IMR-90 (cell line): ENCODE data around the gene PDE5A. TPM values are rescaled to one million over a fixed set of nuclear protein-coding genes. Genes with fewer than 3 reads are reported as not detected.
A peak's percentile ranks its signal among the peaks of the same experiment; 100 is the strongest.

ENCODE experiments used
- ATAC-seq: fragments of 200-7000 bp; cut with Tn5 transposase; 2 replicates; pipeline ENCODE4 v1.9.1; 2020; ENCODE audit warnings: low read depth, mild to moderate bottlenecking, moderate library complexity
- BruUV-seq: library from RNA; stranded (reverse); fragments of 400-500 nt; replicated peaks from 2 replicates; lab custom pipeline; 2021; lab: Mats Ljungman, UMichigan
- CTCF ChIA-PET: fragments of 300-600 bp; formaldehyde crosslinking; extraction: SDS; loops from one replicate; lab custom pipeline; 2021; ENCODE audit warnings: antibody characterized with exemption; lab: Yijun Ruan, JAX
- POLR2A ChIA-PET: fragments of 300-600 bp; sonication (Branson Sonifier 250); formaldehyde crosslinking; loops from one replicate; lab custom pipeline; 2022; ENCODE audit warnings: antibody characterized with exemption; ENCODE audit not compliant: unreplicated experiment; lab: Charles Lee
- DNase-seq: peaks from one replicate; pipeline ENCODE4 v3.0.0; 2013
- H2AFZ ChIP-seq: replicated peaks from 2 replicates; pipeline ENCODE3; 2013; ENCODE audit warnings: low read length, mild to moderate bottlenecking; ENCODE audit not compliant: poor library complexity
- H2AK5ac ChIP-seq: 2 replicates; pipeline ENCODE4 v1.6.1; 2013; ENCODE audit warnings: low read depth, low read length, inconsistent platforms
- H2AK9ac ChIP-seq: replicated peaks from 2 replicates; pipeline ENCODE3; 2013; ENCODE audit warnings: mild to moderate bottlenecking, low read depth, low read length, moderate library complexity; ENCODE audit not compliant: poor library complexity
- H2BK120ac ChIP-seq: 2 replicates; pipeline ENCODE4 v1.6.1; 2013; ENCODE audit warnings: low read depth, low read length, inconsistent platforms
- H2BK15ac ChIP-seq: 3 replicates; pipeline ENCODE4 v1.6.1; 2013; ENCODE audit warnings: low read depth, low read length, inconsistent platforms
- H2BK20ac ChIP-seq: 2 replicates; pipeline ENCODE4 v1.6.1; 2013; ENCODE audit warnings: low read depth, mild to moderate bottlenecking, inconsistent platforms, low read length, moderate library complexity
- H2BK5ac ChIP-seq: 2 replicates; pipeline ENCODE4 v1.6.1; 2013; ENCODE audit warnings: mild to moderate bottlenecking, low read depth, low read length, inconsistent platforms; ENCODE audit not compliant: poor library complexity, severe bottlenecking
- H3K14ac ChIP-seq: replicated peaks from 2 replicates; pipeline ENCODE4 v1.6.1; 2013; ENCODE audit warnings: low read depth, low read length, inconsistent platforms
- H3K18ac ChIP-seq: 2 replicates; pipeline ENCODE4 v1.6.1; 2013; ENCODE audit warnings: low read depth, low read length, control low read depth
- H3K23ac ChIP-seq: 2 replicates; pipeline ENCODE4 v1.6.1; 2013; ENCODE audit warnings: low read depth, low read length, inconsistent platforms
- H3K27ac ChIP-seq: 2 replicates; pipeline ENCODE4 v1.5.1; 2013; ENCODE audit warnings: mild to moderate bottlenecking, control low read depth, low read length; ENCODE audit not compliant: insufficient read depth
- H3K27me3 ChIP-seq: 2 replicates; pipeline ENCODE4 v1.6.1; 2013; ENCODE audit warnings: low read length; ENCODE audit not compliant: control insufficient read depth, insufficient read depth
- H3K36me3 ChIP-seq: 2 replicates; pipeline ENCODE4 v1.6.1; 2013; ENCODE audit warnings: low read length, mixed read lengths; ENCODE audit not compliant: control insufficient read depth, insufficient read depth
- H3K4ac ChIP-seq: 2 replicates; pipeline ENCODE4 v1.6.1; 2013; ENCODE audit warnings: low read depth, low read length, inconsistent platforms
- H3K4me1 ChIP-seq: 2 replicates; pipeline ENCODE4 v1.6.1; 2013; ENCODE audit warnings: low read length, mixed read lengths; ENCODE audit not compliant: control insufficient read depth, insufficient read depth
- H3K4me2 ChIP-seq: 2 replicates; pipeline ENCODE4 v1.6.1; 2013; ENCODE audit warnings: low read depth, mild to moderate bottlenecking, control low read depth, low read length, moderate library complexity
- H3K4me3 ChIP-seq: 2 replicates; pipeline ENCODE4 v1.5.1; 2013; ENCODE audit warnings: low read depth, mild to moderate bottlenecking, control low read depth, low read length, moderate library complexity; ENCODE audit not compliant: insufficient read depth
- H3K56ac ChIP-seq: 2 replicates; pipeline ENCODE4 v1.6.1; 2013; ENCODE audit warnings: low read length, inconsistent platforms; ENCODE audit not compliant: insufficient read depth; ENCODE audit errors: extremely low read depth
- H3K79me1 ChIP-seq, 2 experiments: 2 replicates each; pipeline ENCODE4 v1.6.1; 2013; ENCODE audit warnings: low read length in 2 of 2, inconsistent platforms in 1 of 2, low read depth in 1 of 2
- H3K9ac ChIP-seq: 2 replicates; pipeline ENCODE4 v1.6.1; 2013; ENCODE audit warnings: low read depth, low read length, control low read depth
- H3K9me1 ChIP-seq: 2 replicates; pipeline ENCODE4 v1.6.1; 2013; ENCODE audit warnings: low read length, inconsistent platforms; ENCODE audit not compliant: insufficient read depth
- H3K9me3 ChIP-seq: 2 replicates; pipeline ENCODE4 v1.6.1; 2013; ENCODE audit warnings: low read length; ENCODE audit not compliant: control insufficient read depth, insufficient read depth
- H4K20me1 ChIP-seq: 2 replicates; pipeline ENCODE4 v1.6.1; 2013; ENCODE audit warnings: low read length, inconsistent platforms; ENCODE audit not compliant: insufficient read depth
- H4K5ac ChIP-seq: 2 replicates; pipeline ENCODE4 v1.6.1; 2013; ENCODE audit warnings: mild to moderate bottlenecking, low read depth, low read length, control low read depth
- H4K8ac ChIP-seq, 2 experiments: 2 replicates each; pipeline ENCODE4 v1.6.1; 2013; ENCODE audit warnings: low read depth in 2 of 2, low read length in 2 of 2, control low read depth in 1 of 2, inconsistent platforms in 1 of 2
- H4K91ac ChIP-seq: 2 replicates; pipeline ENCODE4 v1.6.1; 2013; ENCODE audit warnings: low read depth, low read length, inconsistent platforms; ENCODE audit not compliant: insufficient read depth
- CEBPB ChIP-seq: IDR thresholded peaks from 2 replicates; pipeline ENCODE4 v1.6.1; 2012; ENCODE audit warnings: low read depth, low read length, improper control_type of control experiment
- RAD21 ChIP-seq: IDR thresholded peaks from 2 replicates; pipeline ENCODE4 v1.6.1; 2012; ENCODE audit warnings: low read length, improper control_type of control experiment
- SMC3 ChIP-seq: fragments of 150-350 bp; IDR thresholded peaks from 2 replicates; pipeline ENCODE4 v1.6.1; 2016; ENCODE audit warnings: low read depth, mild to moderate bottlenecking, antibody characterized with exemption, low read length, moderate library complexity
- WGBS, 2 experiments: methylation state at CpG; one replicate each; pipeline versions ENCODE4 v1.1.5 to v1.1.7; 2013; ENCODE audit warnings: missing lambda C conversion rate in 2 of 2; ENCODE audit not compliant: insufficient read length in 1 of 2; ENCODE audit errors: extremely low coverage in 2 of 2; 5-methylcytosine and 5-hydroxymethylcytosine counted together
- dilution Hi-C: fragments of 300-500 bp; cut with HindIII; formaldehyde crosslinking; loops from one replicate; pipeline ENCODE4 v1.14.3; 2018; ENCODE audit warnings: low sequenced_read_pairs; ENCODE audit not compliant: unreplicated experiment
- in situ Hi-C: fragments of 300-500 bp; cut with MboI; formaldehyde crosslinking; loops from 3 replicates; pipeline ENCODE4 v1.14.3; 2019; ENCODE audit warnings: low sequenced_read_pairs, inconsistent platforms, mixed read lengths
- intact Hi-C: fragments of 100-400 bp; cut with micrococcal nuclease; formaldehyde crosslinking; loops from 2 replicates; pipeline ENCODE4 v1.10.0; 2022
- polyA plus RNA-seq, 3 experiments: library from polyadenylated mRNA; depleted of rRNA; stranded (reverse); fragments of >200 nt; gene quantifications; 2 replicates each; pipeline ENCODE4 v1.2.3, GENCODE V29; 2012; ENCODE audit warnings: low replicate concordance in 1 of 3
- total RNA-seq: library from RNA; depleted of rRNA; stranded (reverse); fragments of >200 nt; gene quantifications from 2 replicates; pipeline ENCODE4 v1.2.3, GENCODE V29; 2012
- TF ChIP-seq, protein P1 (sequence below): fragments of 150-350 bp; IDR thresholded peaks from 2 replicates; pipeline ENCODE4 v1.6.1; 2016; ENCODE audit warnings: low read depth, mild to moderate bottlenecking, low read length, moderate library complexity, borderline replicate concordance
- TF ChIP-seq, protein P2 (sequence below): fragments of 150-350 bp; IDR thresholded peaks from 2 replicates; pipeline ENCODE4 v1.6.1; 2017; ENCODE audit warnings: mild to moderate bottlenecking, antibody characterized with exemption, low read length, low read depth

PDE5A gene
- total and polyA plus RNA-seq, 2 of the 4 experiments (the other 2 are of a cell fraction): 101 to 770 TPM

DNA sequence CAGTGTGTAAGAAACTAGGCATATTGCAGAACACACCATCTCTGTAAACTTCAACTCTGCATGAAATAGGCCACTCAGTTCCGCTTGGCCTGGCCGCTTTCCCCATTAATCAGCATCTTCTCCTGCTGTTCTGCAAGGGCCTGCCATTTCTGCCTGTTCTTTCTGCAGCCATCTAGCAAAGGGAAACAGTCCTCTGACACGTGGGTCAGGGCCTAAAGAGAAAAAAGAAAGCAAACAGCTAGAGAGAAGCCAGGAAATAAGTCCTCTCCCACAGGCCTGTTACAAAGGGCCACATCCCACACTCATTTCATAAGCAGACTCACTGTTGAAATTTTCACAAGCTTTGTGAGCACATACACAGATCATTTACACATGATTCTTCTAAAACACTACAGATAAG, 130.1 kb downstream of the PDE5A start:
- Histone ChIP-seq H3K56ac (no peak overlapping the region), H3K27ac (peak overlapping the region; percentile 2; the same call in 1 of the 2 replicates), H2AK9ac (no peak overlapping the region), H3K36me3 (peaks cover 70% of the 10 kb centered on the region), H3K9ac (no peak overlapping the region; the same call in 1 of the 2 replicates), H3K4ac (no peak overlapping the region), H2BK120ac (no peak overlapping the region), H4K91ac (no peak overlapping the region), H3K4me3 (no peak overlapping the region), H3K23ac (peak overlapping the region; percentile 57; the same call in 1 of the 2 replicates), H4K20me1 (peaks cover 13% of the 10 kb centered on the region; the same call in 1 of the 2 replicates), H3K18ac (no peak overlapping the region), H2BK15ac (no peak overlapping the region), H4K8ac (no peak overlapping the region), H3K4me1 (peaks cover 6% of the 10 kb centered on the region), H3K14ac (peak overlapping the region; percentile 49; the same call in 1 of the 2 replicates), H3K9me3 (no peaks in the 10 kb centered on the region), H3K79me1 (peaks cover 11 to 26% of the 10 kb centered on the region in 2 experiments; a peak in 2 of 4 replicates), H2BK5ac (peak overlapping the region; percentile 44), H3K9me1 (no peaks in the 10 kb centered on the region; the same call in 1 of the 2 replicates), H2BK20ac (no peak overlapping the region), H3K4me2 (no peak overlapping the region; the same call in 1 of the 2 replicates), H2AFZ (no peak overlapping the region), H3K27me3 (no peaks in the 10 kb centered on the region), H4K5ac (no peak overlapping the region), H2AK5ac (no peak overlapping the region)
- DNase-seq: peak; percentile 59
- in situ Hi-C loops: loop anchor here (10.0 kb wide), 1 partner anchor 514 kb away; no protein-coding TSS in a partner anchor
- BruUV-seq: no TSS peak
- 0% methylated on average over 1 of the region's 3 CpGs; no CpG with 5 or more reads in 1 of the 2 experiments for WGBS, 2 experiments
- CTCF ChIA-PET: no interaction called here
- peak; percentile 20 for ATAC-seq
- TF ChIP-seq, protein P1, sequence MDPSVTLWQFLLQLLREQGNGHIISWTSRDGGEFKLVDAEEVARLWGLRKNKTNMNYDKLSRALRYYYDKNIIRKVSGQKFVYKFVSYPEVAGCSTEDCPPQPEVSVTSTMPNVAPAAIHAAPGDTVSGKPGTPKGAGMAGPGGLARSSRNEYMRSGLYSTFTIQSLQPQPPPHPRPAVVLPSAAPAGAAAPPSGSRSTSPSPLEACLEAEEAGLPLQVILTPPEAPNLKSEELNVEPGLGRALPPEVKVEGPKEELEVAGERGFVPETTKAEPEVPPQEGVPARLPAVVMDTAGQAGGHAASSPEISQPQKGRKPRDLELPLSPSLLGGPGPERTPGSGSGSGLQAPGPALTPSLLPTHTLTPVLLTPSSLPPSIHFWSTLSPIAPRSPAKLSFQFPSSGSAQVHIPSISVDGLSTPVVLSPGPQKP: no peak
- TF ChIP-seq CEBPB (0 out of 2 replicates have a peak, but pooled peaks have one; percentile 10), SMC3 (no peak), RAD21 (no peak)
- TF ChIP-seq, protein P2, sequence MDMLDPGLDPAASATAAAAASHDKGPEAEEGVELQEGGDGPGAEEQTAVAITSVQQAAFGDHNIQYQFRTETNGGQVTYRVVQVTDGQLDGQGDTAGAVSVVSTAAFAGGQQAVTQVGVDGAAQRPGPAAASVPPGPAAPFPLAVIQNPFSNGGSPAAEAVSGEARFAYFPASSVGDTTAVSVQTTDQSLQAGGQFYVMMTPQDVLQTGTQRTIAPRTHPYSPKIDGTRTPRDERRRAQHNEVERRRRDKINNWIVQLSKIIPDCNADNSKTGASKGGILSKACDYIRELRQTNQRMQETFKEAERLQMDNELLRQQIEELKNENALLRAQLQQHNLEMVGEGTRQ: no peak
- dilution Hi-C loops: no loop called here
- POLR2A ChIA-PET: no interaction called here
- intact Hi-C loops: no loop called here
